A549 treated with DMSO at 1 μM for 4 hours (cell line): Measurements from ENCODE around the gene TSPAN17. TPM values are rescaled to one million over a fixed set of nuclear protein-coding genes. Genes with fewer than 3 reads are reported as not detected.

Experiments used
- total RNA-seq: library from RNA; stranded (reverse); fragments of 200-300 nt; extraction: Qiagen RNA extraction; gene quantifications from 5 replicates; pipeline ENCODE4 v1.2.3, GENCODE V29; 2022; ENCODE audit warnings: low read depth

Gene TSPAN17
- 57.1 to 69.3 TPM (median 63.6 TPM) in 5 replicates for total RNA-seq

GRCh38 chr5:176647030-176647842 is at the start of gene TSPAN17:
TSPAN17 (plus strand) TSS chr5:176647484; CDS start chr5:176647616, 132 bp downstream.

GRCh38 chr5:176609724-176610434 is 37.4 kb upstream of the TSPAN17 start, which contains the start of gene GPRIN1:
GPRIN1 (minus strand) TSS chr5:176610156; CDS start chr5:176599834, 10,322 bp downstream.

GRCh38 chr5:176629853-176630680 is 17.2 kb upstream of the TSPAN17 start, which contains the start of the genes EIF4E1B and SNCB:
EIF4E1B (plus strand) TSS chr5:176630675; CDS start chr5:176642788, 12,113 bp downstream.
SNCB (minus strand) TSS chr5:176630534; CDS start chr5:176629654, 880 bp downstream.

Other genes with a start within 250 kb of the TSPAN17 start
- 73.1 to 113 TPM (median 98.3 TPM) in 5 replicates for gene CLTB, start 230.9 kb upstream of the TSPAN17 start, total RNA-seq
- gene FAF2, start 199.1 kb upstream of the TSPAN17 start, total RNA-seq: 49.5 to 54.6 TPM (median 53.4 TPM) in 5 replicates
- 31.2 to 47.4 TPM (median 42.0 TPM) in 5 replicates for gene RNF44, start 110.1 kb upstream of the TSPAN17 start, total RNA-seq
- gene CDHR2, start 98.1 kb upstream of the TSPAN17 start, total RNA-seq: 0.04 to 0.08 TPM (median 0.06 TPM) in 5 replicates
- 7.3 to 10.3 TPM (median 9.4 TPM) in 5 replicates for gene GPRIN1, start 37.3 kb upstream of the TSPAN17 start, total RNA-seq
- gene SNCB, start 16.9 kb upstream of the TSPAN17 start, total RNA-seq: 0.91 to 1.4 TPM (median 1.2 TPM) in 5 replicates
- not detected in 5 replicates for gene EIF4E1B, start 16.8 kb upstream of the TSPAN17 start, total RNA-seq
- gene UNC5A, start 163.1 kb downstream of the TSPAN17 start, total RNA-seq: 0.12 to 0.37 TPM (median 0.27 TPM) in 5 replicates